ENCODE data around the gene PREB.
"Not testable (repeated sequence)": the region's sequence is repeated elsewhere in the genome, so short reads cannot be mapped to it uniquely, and the experiment has no call there.

PREB gene, protein sequence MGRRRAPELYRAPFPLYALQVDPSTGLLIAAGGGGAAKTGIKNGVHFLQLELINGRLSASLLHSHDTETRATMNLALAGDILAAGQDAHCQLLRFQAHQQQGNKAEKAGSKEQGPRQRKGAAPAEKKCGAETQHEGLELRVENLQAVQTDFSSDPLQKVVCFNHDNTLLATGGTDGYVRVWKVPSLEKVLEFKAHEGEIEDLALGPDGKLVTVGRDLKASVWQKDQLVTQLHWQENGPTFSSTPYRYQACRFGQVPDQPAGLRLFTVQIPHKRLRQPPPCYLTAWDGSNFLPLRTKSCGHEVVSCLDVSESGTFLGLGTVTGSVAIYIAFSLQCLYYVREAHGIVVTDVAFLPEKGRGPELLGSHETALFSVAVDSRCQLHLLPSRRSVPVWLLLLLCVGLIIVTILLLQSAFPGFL

DNA sequence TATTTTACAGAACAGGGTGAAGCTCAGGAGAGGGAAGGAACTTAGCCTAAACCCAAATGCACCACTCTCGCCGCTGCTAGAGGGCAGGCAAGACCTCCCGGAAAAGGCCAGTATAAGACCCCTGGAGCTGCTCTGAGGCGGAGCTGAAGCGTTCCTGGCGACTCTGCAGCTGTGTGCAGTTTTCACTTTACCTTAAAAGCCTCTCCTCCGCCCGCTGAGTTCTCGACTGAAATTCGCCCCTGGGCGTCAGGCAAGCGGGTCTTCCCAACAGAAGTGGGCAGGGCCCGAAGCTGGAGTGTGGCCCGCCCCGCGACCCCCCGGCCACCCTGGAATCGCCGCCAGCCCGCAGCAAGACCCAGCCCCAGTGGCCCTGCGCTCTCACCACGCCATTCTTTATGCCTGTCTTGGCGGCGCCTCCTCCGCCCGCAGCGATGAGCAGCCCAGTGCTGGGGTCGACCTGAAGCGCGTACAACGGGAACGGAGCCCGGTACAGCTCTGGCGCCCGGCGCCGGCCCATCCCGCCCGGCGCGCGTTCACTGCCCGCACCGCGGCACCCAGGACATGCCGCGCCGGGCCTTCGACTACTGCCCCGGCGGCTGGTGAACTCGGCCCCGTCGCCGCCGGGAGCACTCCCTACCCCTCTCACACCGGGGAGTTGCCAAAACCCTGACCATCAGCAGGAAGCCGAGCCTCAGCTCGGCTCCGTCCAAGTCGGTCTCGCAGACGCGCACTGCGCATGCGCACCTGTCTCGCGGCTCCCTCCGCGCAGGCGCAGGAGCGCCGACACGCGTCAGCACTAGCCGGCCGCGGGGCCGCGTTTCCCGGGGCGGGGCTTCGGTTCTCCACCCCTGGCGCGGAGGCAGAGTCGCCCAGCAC lies at the start of gene PREB:
Gene PREB (minus strand): TSS at position 732 of the 876 bp plus-strand sequence. CDS start 215 bp downstream, at position 517.
- H3K9me3 ChIP-seq (ENCODE audit: control insufficient read depth, low read length): no peaks in the 10 kb centered on the region
- H3K9ac ChIP-seq (ENCODE audit: low read length): peak within 1 kb of the TSS; percentile 88

DNA sequence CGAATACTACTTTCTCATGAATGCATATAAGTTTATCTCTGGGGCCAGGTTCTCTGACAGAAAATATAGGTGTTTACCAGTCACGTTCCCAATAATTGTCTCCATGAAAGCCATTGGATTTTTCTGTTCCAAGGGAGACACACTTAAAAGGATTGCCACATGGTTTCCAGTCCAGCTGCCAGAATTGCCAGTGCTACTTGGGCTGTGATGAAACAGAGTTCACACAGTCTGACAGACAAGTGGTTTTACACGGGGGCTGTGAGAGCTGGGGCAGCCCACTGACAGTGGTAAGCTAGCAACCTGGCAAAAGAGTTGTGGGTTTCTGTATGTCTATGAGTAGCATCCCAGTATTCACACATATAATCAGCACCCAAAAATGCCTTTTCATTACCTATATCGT lies 49.7 kb upstream of the PREB start:
- no peaks in the 10 kb centered on the region for H3K9me3 ChIP-seq (ENCODE audit: control insufficient read depth, low read length)
- H3K4me3 ChIP-seq (ENCODE audit: low read length): no peak overlapping the region
- no peaks in the 10 kb centered on the region for H3K27me3 ChIP-seq (ENCODE audit: control insufficient read depth, insufficient read depth, low read length)
- no peaks in the 10 kb centered on the region for H3K36me3 ChIP-seq (ENCODE audit: control insufficient read depth, insufficient read depth, low read length)
- no peaks in the 10 kb centered on the region for H3K4me1 ChIP-seq (ENCODE audit: control insufficient read depth, insufficient read depth, low read length)
- H3K9ac ChIP-seq (ENCODE audit: low read length): no peak overlapping the region

More for the DNA sequence above, at the start of gene PREB:
- Histone ChIP-seq H3K4me3 (ENCODE audit: low read length) (peak within 1 kb of the TSS; percentile 84), H3K4me1 (ENCODE audit: control insufficient read depth, insufficient read depth, low read length) (peaks cover 14% of the 10 kb centered on the region), H3K27me3 (ENCODE audit: control insufficient read depth, insufficient read depth, low read length) (no peaks in the 10 kb centered on the region), H3K36me3 (ENCODE audit: control insufficient read depth, insufficient read depth, low read length) (peaks cover 12% of the 10 kb centered on the region)

DNA sequence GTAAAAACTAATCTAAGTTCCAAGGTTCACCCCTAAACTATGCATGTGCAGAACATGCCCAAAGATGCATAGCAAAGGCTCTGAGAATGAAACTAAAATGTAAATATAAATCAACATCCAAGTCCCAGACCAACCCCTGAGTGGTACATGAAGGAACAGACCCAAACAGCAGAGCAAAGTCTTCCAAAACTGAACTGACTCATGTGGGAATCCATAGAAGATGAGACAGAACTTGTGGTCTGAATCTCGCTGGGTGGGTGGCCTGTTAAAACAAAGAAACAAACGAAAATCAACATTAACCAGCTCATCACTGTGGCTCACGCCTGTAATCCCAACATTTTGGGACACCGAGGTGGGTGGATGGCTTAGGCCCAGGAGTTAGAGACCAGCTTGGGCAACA lies 47.9 kb upstream of the PREB start:
- Histone ChIP-seq H3K36me3 (ENCODE audit: control insufficient read depth, insufficient read depth, low read length) (no peaks in the 10 kb centered on the region), H3K9ac (ENCODE audit: low read length) (no peak overlapping the region), H3K4me1 (ENCODE audit: control insufficient read depth, insufficient read depth, low read length) (no peaks in the 10 kb centered on the region), H3K4me3 (ENCODE audit: low read length) (no peak overlapping the region), H3K27me3 (ENCODE audit: control insufficient read depth, insufficient read depth, low read length) (no peaks in the 10 kb centered on the region), H3K9me3 (ENCODE audit: control insufficient read depth, low read length) (no peaks in the 10 kb centered on the region)

DNA sequence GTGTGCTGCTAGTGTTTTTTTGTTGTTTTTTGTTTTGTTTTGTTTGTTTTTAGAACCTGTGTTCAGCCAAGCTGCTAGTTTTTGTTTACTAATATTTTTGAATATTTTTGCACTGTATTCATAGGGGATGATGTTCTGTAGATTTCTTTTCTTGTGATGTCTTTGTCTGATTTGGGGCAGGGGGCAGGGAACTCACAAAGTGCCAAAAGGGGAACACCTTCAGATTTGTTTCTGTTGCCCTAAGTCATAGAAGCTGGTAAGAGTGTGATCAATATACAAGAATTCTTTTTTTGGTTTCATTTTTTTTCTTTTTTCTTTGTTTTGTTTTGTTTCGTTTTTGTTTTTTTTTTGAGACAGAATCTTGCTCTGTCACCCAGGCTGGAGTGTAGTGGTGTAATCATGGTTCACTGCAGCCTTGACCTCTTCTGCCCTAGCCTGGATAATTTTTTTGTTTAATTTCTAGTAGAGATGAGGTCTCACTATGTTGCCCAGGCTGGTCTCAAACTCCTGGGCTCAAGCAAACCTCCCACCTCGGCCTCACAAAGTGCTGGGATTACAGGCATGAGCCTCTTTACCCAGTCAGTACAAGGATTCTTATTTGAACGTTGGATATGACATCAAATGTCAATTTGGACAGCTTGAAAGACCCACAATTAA lies 45.0 kb upstream of the PREB start:
- no peaks in the 10 kb centered on the region for H3K9me3 ChIP-seq (ENCODE audit: control insufficient read depth, low read length)
- no peak overlapping the region for H3K4me3 ChIP-seq (ENCODE audit: low read length)
- no peak overlapping the region for H3K9ac ChIP-seq (ENCODE audit: low read length)
- no peaks in the 10 kb centered on the region for H3K4me1 ChIP-seq (ENCODE audit: control insufficient read depth, insufficient read depth, low read length)
- no peaks in the 10 kb centered on the region for H3K27me3 ChIP-seq (ENCODE audit: control insufficient read depth, insufficient read depth, low read length)
- H3K36me3 ChIP-seq (ENCODE audit: control insufficient read depth, insufficient read depth, low read length): no peaks in the 10 kb centered on the region

DNA sequence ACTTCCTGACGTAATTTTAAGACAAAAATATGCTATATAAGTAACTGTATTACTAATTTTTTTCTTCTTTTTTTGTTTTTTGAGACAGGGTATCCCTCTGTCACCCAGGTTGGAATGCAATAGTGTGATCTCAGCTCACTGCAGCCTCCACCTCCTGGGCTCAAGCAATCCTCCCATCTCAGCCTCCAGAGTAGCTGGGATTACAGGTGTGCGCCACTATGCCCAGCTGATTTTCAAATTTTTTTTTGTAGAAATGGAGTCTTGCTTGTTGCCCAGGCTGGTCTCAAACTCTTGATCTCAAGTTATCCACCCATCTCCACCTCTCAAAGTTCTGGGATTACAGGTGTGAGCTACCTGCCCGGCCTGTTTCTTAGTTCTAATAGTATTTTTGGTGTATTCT lies 44.0 kb upstream of the PREB start:
- no peak overlapping the region for H3K9ac ChIP-seq (ENCODE audit: low read length)
- H3K4me3 ChIP-seq (ENCODE audit: low read length): no peak overlapping the region
- H3K36me3 ChIP-seq (ENCODE audit: control insufficient read depth, insufficient read depth, low read length): no peaks in the 10 kb centered on the region
- no peaks in the 10 kb centered on the region for H3K4me1 ChIP-seq (ENCODE audit: control insufficient read depth, insufficient read depth, low read length)
- no peaks in the 10 kb centered on the region for H3K9me3 ChIP-seq (ENCODE audit: control insufficient read depth, low read length)
- H3K27me3 ChIP-seq (ENCODE audit: control insufficient read depth, insufficient read depth, low read length): no peaks in the 10 kb centered on the region

DNA sequence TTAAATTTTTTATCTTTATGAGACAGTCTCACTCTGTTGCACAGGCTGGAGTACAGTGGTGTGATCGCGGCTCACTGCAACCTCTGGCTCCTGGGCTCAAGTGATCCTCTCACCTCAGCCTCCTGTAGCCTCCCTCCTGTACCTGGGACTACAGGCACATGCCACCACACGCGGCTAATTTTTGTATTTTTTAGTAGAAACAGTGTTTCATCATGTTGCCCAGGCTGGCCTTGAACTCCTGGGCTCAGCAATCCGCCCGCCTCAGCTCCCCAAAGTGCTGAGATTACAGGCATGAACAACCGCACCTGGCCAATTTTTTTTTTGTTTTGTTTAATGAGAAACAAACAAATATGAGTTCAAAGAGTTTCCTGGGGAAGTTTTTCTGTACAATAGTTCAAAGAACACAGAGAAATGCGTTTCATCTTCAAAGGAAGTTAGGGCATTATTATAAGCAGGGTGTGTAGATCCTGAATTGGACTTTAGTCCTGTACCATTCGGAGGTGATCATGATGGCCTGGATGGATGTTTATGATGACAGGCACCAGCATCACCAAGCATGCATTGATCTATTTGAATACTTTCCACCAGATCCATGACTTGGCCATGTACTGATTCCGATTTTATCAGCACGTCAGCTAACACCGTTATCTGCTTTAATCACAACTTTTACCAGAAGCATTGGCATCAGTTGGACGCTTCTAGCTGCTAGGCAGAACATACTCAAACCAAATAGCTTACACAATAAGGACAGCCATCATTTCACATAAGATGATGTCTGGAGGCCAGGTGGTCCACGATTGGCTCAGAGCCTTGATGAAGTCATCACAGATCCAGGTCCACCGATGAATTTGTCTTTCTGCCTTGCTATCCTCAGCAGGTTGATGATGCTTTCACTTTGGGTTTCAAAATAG lies 43.3 kb upstream of the PREB start:
- Histone ChIP-seq H3K4me3 (ENCODE audit: low read length) (no peak overlapping the region), H3K9ac (ENCODE audit: low read length) (no peak overlapping the region), H3K9me3 (ENCODE audit: control insufficient read depth, low read length) (no peaks in the 10 kb centered on the region), H3K36me3 (ENCODE audit: control insufficient read depth, insufficient read depth, low read length) (no peaks in the 10 kb centered on the region), H3K27me3 (ENCODE audit: control insufficient read depth, insufficient read depth, low read length) (no peaks in the 10 kb centered on the region), H3K4me1 (ENCODE audit: control insufficient read depth, insufficient read depth, low read length) (no peaks in the 10 kb centered on the region)

DNA sequence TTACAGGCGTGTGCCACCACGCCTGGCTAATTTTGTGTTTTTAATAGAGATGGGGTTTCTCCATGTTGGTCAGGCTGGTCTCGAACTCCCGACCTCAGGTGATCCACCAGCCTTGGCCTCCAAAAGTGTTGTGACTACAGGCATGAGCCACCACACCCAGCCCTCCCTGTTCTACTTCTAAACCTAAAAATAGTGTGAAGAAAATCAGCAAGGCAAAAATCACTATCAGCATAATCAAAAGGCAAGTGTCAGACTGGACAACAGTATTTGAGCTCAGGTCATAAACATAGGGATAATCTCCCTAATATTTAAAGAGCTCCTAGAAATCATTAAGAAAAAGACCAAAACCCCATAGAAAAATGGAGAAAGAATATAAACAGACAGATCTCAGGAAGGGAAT lies 41.3 kb upstream of the PREB start:
- not testable (repeated sequence) for H3K27me3 ChIP-seq (ENCODE audit: control insufficient read depth, insufficient read depth, low read length); H3K36me3 ChIP-seq (ENCODE audit: control insufficient read depth, insufficient read depth, low read length); H3K4me3 ChIP-seq (ENCODE audit: low read length); H3K4me1 ChIP-seq (ENCODE audit: control insufficient read depth, insufficient read depth, low read length); H3K9me3 ChIP-seq (ENCODE audit: control insufficient read depth, low read length); H3K9ac ChIP-seq (ENCODE audit: low read length)

DNA sequence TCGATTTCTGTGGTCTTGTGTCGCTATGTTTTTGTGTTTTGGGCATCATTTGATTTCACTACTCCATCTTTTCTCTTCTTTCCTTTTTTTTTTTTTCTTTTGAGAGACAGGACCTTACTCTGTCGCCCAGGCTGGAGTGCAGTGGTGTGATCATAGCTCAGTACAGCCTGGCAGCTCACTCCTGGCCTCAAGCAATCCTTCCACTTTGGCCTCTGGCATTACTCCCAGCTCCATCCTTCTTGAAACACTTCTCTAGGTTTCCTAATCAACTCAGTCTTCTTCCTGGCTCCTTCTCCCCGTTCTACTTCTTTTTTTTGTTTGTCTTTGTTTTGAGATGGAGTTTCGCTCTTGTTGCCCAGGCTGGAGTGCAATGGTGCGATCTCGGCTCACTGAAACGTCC lies 40.9 kb upstream of the PREB start:
- no peak overlapping the region for H3K4me3 ChIP-seq (ENCODE audit: low read length)
- no peaks in the 10 kb centered on the region for H3K36me3 ChIP-seq (ENCODE audit: control insufficient read depth, insufficient read depth, low read length)
- no peak overlapping the region for H3K9ac ChIP-seq (ENCODE audit: low read length)
- peaks cover 7% of the 10 kb centered on the region for H3K4me1 ChIP-seq (ENCODE audit: control insufficient read depth, insufficient read depth, low read length)
- no peaks in the 10 kb centered on the region for H3K9me3 ChIP-seq (ENCODE audit: control insufficient read depth, low read length)
- no peaks in the 10 kb centered on the region for H3K27me3 ChIP-seq (ENCODE audit: control insufficient read depth, insufficient read depth, low read length)

DNA sequence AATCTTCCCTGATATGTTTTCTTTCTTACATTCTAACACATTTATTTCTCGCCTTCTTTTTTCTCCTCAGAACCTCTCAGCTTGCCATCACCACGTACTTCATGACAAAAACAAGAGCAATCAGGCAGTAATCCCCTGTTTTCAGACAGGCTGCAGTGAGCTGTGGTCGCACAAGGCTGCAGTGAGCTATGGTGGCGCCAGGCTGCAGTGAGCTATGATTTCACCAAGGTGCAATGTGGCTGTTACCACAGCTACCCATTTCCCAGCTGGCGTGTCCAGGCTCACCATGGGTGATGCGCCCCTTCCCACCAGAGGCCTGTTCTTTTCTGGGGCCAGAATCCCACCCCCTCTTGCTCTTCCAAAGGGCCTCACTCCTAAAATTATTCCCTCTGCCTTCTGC lies 40.2 kb upstream of the PREB start:
- Histone ChIP-seq H3K27me3 (ENCODE audit: control insufficient read depth, insufficient read depth, low read length) (no peaks in the 10 kb centered on the region), H3K36me3 (ENCODE audit: control insufficient read depth, insufficient read depth, low read length) (no peaks in the 10 kb centered on the region), H3K9me3 (ENCODE audit: control insufficient read depth, low read length) (no peaks in the 10 kb centered on the region), H3K4me1 (ENCODE audit: control insufficient read depth, insufficient read depth, low read length) (peaks cover 7% of the 10 kb centered on the region), H3K4me3 (ENCODE audit: low read length) (no peak overlapping the region), H3K9ac (ENCODE audit: low read length) (no peak overlapping the region)

DNA sequence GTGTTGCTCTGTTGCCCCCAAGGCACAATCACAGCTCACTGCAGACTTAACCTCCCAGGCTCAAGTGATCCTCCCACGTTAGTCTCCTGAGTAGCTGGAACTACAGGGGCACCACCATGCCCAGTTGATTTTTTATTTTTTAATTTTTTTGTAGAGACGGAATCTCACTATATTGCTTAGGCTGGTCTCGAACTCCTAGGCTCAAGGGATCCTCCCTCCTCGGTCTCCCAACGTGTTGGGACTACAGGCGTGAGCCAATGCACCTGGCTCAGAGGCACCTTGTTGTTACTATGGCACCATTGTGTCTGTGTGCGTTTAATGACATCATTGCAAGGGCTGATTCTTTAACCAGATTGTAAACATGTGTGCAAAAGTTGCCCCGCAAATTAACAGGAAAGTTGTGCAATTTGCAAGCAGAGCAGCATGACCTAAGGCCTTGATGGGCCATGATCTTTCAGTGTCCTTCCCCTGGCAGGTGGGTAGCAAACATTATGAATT lies 37.0 kb upstream of the PREB start:
- no peaks in the 10 kb centered on the region for H3K27me3 ChIP-seq (ENCODE audit: control insufficient read depth, insufficient read depth, low read length)
- H3K9me3 ChIP-seq (ENCODE audit: control insufficient read depth, low read length): no peaks in the 10 kb centered on the region
- H3K4me1 ChIP-seq (ENCODE audit: control insufficient read depth, insufficient read depth, low read length): peaks cover 7% of the 10 kb centered on the region
- H3K4me3 ChIP-seq (ENCODE audit: low read length): no peak overlapping the region
- no peak overlapping the region for H3K9ac ChIP-seq (ENCODE audit: low read length)
- H3K36me3 ChIP-seq (ENCODE audit: control insufficient read depth, insufficient read depth, low read length): no peaks in the 10 kb centered on the region

DNA sequence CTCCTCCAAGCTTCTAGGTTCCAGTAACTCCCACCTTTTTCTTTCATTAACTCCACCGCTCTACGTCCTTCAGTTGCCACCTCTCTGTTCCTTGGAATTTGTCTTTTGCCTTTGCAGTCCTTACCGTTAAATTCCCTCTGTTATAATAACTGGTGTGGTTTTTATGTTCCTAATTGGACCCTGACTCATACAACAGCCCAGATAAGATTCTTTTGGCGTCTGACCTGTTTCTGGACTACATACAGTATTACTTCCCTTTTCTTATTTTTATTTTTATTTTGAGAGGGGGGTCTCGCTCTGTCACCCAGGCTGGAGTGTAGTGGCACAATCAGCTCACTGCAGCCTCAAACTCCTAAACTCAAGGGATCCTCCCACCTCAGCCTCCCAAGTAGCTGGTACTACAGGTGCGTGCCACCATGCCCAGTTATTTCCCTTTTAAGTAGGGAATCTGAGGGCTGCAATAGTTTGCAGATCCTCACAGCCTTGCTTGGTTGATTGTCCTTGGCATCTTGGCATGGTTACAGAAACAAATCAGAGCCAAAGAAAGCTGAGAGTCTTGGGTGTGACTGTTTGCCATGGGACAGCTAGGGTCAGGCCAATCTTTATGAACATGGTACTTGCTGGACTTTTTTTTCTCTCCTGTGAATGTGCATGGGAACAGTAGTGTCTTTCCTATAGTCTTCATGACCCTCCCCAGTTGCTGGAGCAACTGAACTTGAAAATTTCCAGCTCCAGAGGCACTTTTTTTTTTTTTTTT lies 36.3 kb upstream of the PREB start:
- no peaks in the 10 kb centered on the region for H3K9me3 ChIP-seq (ENCODE audit: control insufficient read depth, low read length)
- peaks cover 7% of the 10 kb centered on the region for H3K4me1 ChIP-seq (ENCODE audit: control insufficient read depth, insufficient read depth, low read length)
- no peak overlapping the region for H3K4me3 ChIP-seq (ENCODE audit: low read length)
- H3K9ac ChIP-seq (ENCODE audit: low read length): no peak overlapping the region
- H3K27me3 ChIP-seq (ENCODE audit: control insufficient read depth, insufficient read depth, low read length): no peaks in the 10 kb centered on the region
- H3K36me3 ChIP-seq (ENCODE audit: control insufficient read depth, insufficient read depth, low read length): no peaks in the 10 kb centered on the region
